GM12801 (cell line): ENCODE measurements around the gene ZFC3H1.

ENCODE experiments used
- TF ChIP-seq, protein P1 (sequence below): IDR thresholded peaks from one replicate; pipeline ENCODE4 v1.5.1; 2011; ENCODE audit warnings: control low read depth; ENCODE audit not compliant: insufficient read length; ENCODE audit errors: extremely low read depth

ZFC3H1 gene

GRCh38 chr12:71663561-71664410, at the start of gene ZFC3H1, which contains the start of gene THAP2:
TSS of gene ZFC3H1 (minus strand) at chr12:71663848. CDS start at chr12:71663610, 238 bp downstream.
TSS of gene THAP2 (plus strand) at chr12:71664301. CDS start at chr12:71664510, 209 bp downstream.
- TF ChIP-seq, protein P1, sequence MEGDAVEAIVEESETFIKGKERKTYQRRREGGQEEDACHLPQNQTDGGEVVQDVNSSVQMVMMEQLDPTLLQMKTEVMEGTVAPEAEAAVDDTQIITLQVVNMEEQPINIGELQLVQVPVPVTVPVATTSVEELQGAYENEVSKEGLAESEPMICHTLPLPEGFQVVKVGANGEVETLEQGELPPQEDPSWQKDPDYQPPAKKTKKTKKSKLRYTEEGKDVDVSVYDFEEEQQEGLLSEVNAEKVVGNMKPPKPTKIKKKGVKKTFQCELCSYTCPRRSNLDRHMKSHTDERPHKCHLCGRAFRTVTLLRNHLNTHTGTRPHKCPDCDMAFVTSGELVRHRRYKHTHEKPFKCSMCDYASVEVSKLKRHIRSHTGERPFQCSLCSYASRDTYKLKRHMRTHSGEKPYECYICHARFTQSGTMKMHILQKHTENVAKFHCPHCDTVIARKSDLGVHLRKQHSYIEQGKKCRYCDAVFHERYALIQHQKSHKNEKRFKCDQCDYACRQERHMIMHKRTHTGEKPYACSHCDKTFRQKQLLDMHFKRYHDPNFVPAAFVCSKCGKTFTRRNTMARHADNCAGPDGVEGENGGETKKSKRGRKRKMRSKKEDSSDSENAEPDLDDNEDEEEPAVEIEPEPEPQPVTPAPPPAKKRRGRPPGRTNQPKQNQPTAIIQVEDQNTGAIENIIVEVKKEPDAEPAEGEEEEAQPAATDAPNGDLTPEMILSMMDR = no peak

DNA sequence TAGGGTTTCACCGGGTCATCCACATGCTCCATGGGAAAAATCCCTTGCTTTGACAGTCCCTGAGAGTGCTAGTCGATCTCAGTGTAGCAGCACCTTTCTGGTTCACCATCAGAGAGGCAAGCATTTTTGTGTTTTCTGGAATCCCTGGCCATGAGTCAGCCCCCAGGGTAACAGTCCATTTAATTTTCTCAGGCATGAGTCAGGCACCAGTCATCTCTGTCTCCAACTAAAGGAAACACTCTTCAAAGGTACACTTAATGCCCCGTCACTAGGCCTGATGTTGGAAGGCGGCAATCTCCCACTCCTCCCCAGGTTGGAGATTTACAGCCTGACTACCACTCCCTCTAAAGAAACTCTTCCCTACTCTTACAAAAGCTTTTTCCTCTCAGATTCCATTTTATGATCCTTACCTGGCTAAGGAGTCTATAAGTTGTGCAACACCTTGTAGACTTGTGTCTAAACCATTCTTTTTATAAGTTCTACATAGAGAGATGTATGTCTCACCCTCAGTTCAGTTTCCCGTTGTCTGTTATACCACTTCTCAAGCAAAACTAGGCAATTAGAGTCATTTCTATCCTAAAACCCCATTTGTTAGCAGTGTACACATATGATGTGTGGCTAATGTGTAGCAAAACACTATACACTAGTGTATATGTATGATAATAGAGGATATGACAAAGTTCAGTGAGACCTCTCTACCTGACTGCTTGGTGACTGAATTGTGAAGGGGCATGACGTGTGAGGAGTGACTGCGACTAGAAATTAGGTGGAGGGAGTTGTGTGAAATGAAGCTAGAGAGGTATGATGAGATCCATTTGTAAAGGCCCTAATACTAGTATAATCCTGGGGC, 46.9 kb upstream of the ZFC3H1 start:
- TF ChIP-seq, protein P1 = no peak

- TF ChIP-seq, protein P1 = no peak
Observed at GRCh38 chr12:71708658-71709057, 45.0 kb upstream of the ZFC3H1 start.

DNA sequence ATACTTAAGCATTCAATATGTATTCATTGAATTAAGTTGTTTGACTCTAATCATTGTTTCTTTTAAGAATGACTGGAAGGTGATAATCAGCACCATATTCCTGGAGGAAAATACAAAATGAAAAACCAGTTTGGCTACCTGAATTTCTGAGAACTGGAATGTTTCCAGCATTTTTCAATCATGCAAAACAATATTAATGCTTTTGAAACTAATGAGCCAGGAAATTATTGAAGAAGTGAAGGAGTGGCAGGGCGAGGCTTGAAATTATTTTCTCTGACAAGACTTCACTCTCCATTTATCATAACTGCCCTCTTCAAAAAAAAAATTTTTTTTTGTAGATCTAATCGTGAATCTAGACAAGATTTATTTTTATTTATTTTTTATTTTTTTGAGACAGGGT, 41.3 kb upstream of the ZFC3H1 start:
- TF ChIP-seq, protein P1 = no peak

DNA sequence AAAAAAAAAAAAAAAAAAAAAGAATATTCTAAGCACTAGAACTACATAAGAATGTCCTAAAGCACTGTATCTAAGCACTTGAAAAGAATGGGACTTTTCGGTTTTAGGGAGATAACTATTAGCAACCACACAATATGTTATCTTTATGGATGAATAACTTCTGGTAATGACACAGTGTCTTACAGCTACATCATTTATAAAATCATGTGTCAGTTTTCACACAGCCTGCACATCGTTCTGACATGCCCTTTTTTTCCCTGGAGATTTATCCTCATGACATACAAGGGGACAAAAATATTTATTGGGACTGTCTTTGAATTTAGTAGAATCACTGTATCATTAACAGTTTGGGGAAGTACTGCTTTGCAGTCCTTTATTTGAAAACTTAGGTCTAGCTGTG, 39.6 kb upstream of the ZFC3H1 start:
- TF ChIP-seq, protein P1 = no peak

GRCh38 chr12:71702590-71702989, 38.9 kb upstream of the ZFC3H1 start:
- TF ChIP-seq, protein P1 = no peak

DNA sequence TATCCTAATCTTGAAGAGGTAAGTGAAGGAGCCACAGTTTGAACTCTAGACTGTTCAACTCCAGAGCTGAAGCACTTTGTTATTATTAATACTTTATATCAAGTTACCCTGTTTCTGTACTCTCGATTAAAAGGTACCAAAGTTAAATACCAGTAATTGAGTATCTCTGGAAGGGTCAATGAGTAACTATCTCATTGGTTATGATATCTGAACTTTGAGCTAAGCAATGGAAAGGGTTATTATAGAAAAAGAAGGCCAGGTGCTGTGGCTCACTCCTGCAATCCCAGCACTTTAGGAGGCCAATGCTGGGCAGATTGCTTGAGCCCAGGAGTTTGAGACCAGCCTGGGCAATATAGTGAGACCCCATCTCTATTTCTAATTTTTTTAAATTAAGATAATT, 32.1 kb upstream of the ZFC3H1 start:
- TF ChIP-seq, protein P1 = no peak
